Measurements from ENCODE around the gene CCBE1. TPM values are rescaled to one million over a fixed set of nuclear protein-coding genes. Genes with fewer than 3 reads are reported as not detected.

Gene CCBE1
- total RNA-seq, 1 donor from 2014 or later: 4.1 TPM

DNA sequence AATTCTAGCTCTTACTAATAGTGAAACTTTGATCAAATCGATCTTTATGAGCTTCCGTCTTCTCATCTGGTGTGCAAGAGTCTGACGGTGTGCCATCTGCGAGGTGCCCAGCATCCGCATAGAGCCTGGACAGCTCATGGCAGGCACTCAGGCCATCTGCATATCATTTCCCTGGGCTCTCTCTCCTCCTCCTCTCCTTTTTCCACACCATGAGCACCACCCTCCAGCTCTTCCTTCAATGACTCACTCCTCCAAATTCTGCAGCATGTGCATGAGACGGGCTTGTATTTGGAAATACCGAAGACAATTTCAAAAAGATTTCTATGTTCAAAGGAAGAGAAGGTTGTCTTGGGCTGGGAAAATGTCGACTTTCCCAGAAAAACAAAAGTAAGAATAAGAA is 161.1 kb downstream of the CCBE1 start:
- Histone ChIP-seq H3K27ac (ENCODE audit: low read depth, low read length) (no peak overlapping the region), H3K4me3 (ENCODE audit: insufficient read depth, low read depth, low read length) (no peak overlapping the region), H3K4me1 (ENCODE audit: insufficient read depth, low read length) (no peaks in the 10 kb centered on the region), H3K27me3 (ENCODE audit: insufficient read depth, low read length) (peaks cover 2% of the 10 kb centered on the region), H3K4me2 (ENCODE audit: low read length) (no peak overlapping the region), H2AFZ (ENCODE audit: low read depth, low read length) (no peak overlapping the region), H3K9me3 (ENCODE audit: insufficient read depth, low read depth, low read length) (no peaks in the 10 kb centered on the region), H4K20me1 (ENCODE audit: insufficient read depth, low read length) (no peaks in the 10 kb centered on the region), H3K36me3 (ENCODE audit: insufficient read depth, low read length) (no peaks in the 10 kb centered on the region), H3K9ac (ENCODE audit: low read length) (no peak overlapping the region), H3K79me2 (ENCODE audit: insufficient read depth, low read length) (no peaks in the 10 kb centered on the region)
- Mint-ChIP-seq H3K27ac (ENCODE audit: unreplicated experiment) (no peak overlapping the region), H3K27me3 (ENCODE audit: low read depth, unreplicated experiment) (peaks cover 6% of the 10 kb centered on the region), H3K36me3 (ENCODE audit: low read depth, unreplicated experiment) (no peaks in the 10 kb centered on the region), H3K4me1 (ENCODE audit: low read depth, unreplicated experiment) (no peaks in the 10 kb centered on the region), H3K4me3 (ENCODE audit: unreplicated experiment) (no peak overlapping the region), H3K9me3 (ENCODE audit: unreplicated experiment) (no peaks in the 10 kb centered on the region)
- no peak for FAIRE-seq
- no peak for DNase-seq (ENCODE audit: low read depth)
- TF ChIP-seq EZH2 (IDR thresholded peaks at IDR 0.05; ENCODE audit: insufficient read depth, low read length): no peak
- TF ChIP-seq, protein P1, sequence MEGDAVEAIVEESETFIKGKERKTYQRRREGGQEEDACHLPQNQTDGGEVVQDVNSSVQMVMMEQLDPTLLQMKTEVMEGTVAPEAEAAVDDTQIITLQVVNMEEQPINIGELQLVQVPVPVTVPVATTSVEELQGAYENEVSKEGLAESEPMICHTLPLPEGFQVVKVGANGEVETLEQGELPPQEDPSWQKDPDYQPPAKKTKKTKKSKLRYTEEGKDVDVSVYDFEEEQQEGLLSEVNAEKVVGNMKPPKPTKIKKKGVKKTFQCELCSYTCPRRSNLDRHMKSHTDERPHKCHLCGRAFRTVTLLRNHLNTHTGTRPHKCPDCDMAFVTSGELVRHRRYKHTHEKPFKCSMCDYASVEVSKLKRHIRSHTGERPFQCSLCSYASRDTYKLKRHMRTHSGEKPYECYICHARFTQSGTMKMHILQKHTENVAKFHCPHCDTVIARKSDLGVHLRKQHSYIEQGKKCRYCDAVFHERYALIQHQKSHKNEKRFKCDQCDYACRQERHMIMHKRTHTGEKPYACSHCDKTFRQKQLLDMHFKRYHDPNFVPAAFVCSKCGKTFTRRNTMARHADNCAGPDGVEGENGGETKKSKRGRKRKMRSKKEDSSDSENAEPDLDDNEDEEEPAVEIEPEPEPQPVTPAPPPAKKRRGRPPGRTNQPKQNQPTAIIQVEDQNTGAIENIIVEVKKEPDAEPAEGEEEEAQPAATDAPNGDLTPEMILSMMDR (IDR thresholded peaks at IDR 0.05; ENCODE audit: insufficient read depth, low read depth, low read length): no peak

DNA sequence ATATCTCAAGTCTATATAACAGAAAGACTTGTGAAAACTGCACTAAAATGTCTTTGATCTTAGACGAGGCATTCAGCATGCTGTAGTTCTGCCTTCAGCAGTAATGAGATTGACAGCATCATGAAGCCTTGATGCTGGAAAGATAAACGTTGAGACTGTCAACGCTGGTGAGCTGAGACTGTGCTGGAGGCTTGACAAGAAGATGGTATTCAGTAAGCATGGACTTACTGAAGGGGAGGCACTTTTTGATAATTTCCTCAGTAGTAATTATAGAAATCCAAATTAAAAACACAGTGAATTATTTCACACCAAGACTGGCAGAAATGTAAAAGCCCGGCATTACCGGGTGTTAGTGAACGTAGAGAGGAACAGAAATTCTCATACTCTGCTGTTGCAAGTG is 162.2 kb downstream of the CCBE1 start:
- Mint-ChIP-seq H3K27ac (ENCODE audit: unreplicated experiment) (no peak overlapping the region), H3K9me3 (ENCODE audit: unreplicated experiment) (no peaks in the 10 kb centered on the region), H3K4me1 (ENCODE audit: low read depth, unreplicated experiment) (no peaks in the 10 kb centered on the region), H3K4me3 (ENCODE audit: unreplicated experiment) (no peak overlapping the region), H3K27me3 (ENCODE audit: low read depth, unreplicated experiment) (peaks cover 6% of the 10 kb centered on the region), H3K36me3 (ENCODE audit: low read depth, unreplicated experiment) (no peaks in the 10 kb centered on the region)
- no peak for DNase-seq (ENCODE audit: low read depth)
- H3K79me2 ChIP-seq (ENCODE audit: insufficient read depth, low read length): no peaks in the 10 kb centered on the region
- H3K4me3 ChIP-seq (ENCODE audit: insufficient read depth, low read depth, low read length): no peak overlapping the region
- no peak overlapping the region for H2AFZ ChIP-seq (ENCODE audit: low read depth, low read length)
- no peaks in the 10 kb centered on the region for H3K9me3 ChIP-seq (ENCODE audit: insufficient read depth, low read depth, low read length)
- H3K36me3 ChIP-seq (ENCODE audit: insufficient read depth, low read length): no peaks in the 10 kb centered on the region
- H3K4me1 ChIP-seq (ENCODE audit: insufficient read depth, low read length): no peaks in the 10 kb centered on the region
- no peaks in the 10 kb centered on the region for H4K20me1 ChIP-seq (ENCODE audit: insufficient read depth, low read length)
- H3K27ac ChIP-seq (ENCODE audit: low read depth, low read length): no peak overlapping the region
- peaks cover 2% of the 10 kb centered on the region for H3K27me3 ChIP-seq (ENCODE audit: insufficient read depth, low read length)
- H3K9ac ChIP-seq (ENCODE audit: low read length): no peak overlapping the region
- H3K4me2 ChIP-seq (ENCODE audit: low read length): no peak overlapping the region
- peak; percentile 37 for FAIRE-seq
- TF ChIP-seq, protein P1 (IDR thresholded peaks at IDR 0.05; ENCODE audit: insufficient read depth, low read depth, low read length): no peak
- no peak for TF ChIP-seq EZH2 (IDR thresholded peaks at IDR 0.05; ENCODE audit: insufficient read depth, low read length)

DNA sequence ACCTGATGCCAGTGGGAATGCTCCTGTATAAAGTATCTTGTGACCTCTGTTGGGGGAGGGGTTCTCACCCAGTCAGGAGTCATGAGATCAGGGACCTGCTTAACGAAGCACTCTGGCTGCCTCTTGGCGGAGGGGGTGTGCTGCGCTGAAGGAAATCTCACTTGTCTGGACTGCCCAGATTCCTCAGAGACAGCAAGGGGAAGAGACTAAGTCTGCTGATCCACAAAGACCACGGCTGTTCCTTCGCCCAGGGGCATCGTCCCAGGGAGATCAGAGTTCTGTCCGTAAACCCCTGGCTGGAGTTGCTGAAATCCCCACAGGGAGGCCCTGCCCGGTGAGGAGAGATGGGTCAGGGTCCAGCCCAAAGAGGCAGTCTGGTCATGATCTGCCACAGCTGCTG is 168.4 kb downstream of the CCBE1 start:
- Mint-ChIP-seq H3K4me3 (ENCODE audit: unreplicated experiment) (no peak overlapping the region), H3K36me3 (ENCODE audit: low read depth, unreplicated experiment) (no peaks in the 10 kb centered on the region), H3K27ac (ENCODE audit: unreplicated experiment) (no peak overlapping the region), H3K4me1 (ENCODE audit: low read depth, unreplicated experiment) (no peaks in the 10 kb centered on the region), H3K9me3 (ENCODE audit: unreplicated experiment) (peaks cover 6% of the 10 kb centered on the region), H3K27me3 (ENCODE audit: low read depth, unreplicated experiment) (peaks cover 15% of the 10 kb centered on the region)
- H3K27me3 ChIP-seq (ENCODE audit: insufficient read depth, low read length): peaks cover 2% of the 10 kb centered on the region
- no peak overlapping the region for H2AFZ ChIP-seq (ENCODE audit: low read depth, low read length)
- no peaks in the 10 kb centered on the region for H3K36me3 ChIP-seq (ENCODE audit: insufficient read depth, low read length)
- no peak overlapping the region for H3K27ac ChIP-seq (ENCODE audit: low read depth, low read length)
- no peaks in the 10 kb centered on the region for H3K9me3 ChIP-seq (ENCODE audit: insufficient read depth, low read depth, low read length)
- H4K20me1 ChIP-seq (ENCODE audit: insufficient read depth, low read length): no peaks in the 10 kb centered on the region
- H3K4me1 ChIP-seq (ENCODE audit: insufficient read depth, low read length): no peaks in the 10 kb centered on the region
- H3K4me3 ChIP-seq (ENCODE audit: insufficient read depth, low read depth, low read length): no peak overlapping the region
- H3K79me2 ChIP-seq (ENCODE audit: insufficient read depth, low read length): no peaks in the 10 kb centered on the region
- DNase-seq (ENCODE audit: low read depth) (no peak), FAIRE-seq (no peak)
- H3K9ac ChIP-seq (ENCODE audit: low read length): no peak overlapping the region
- TF ChIP-seq, protein P1 (IDR thresholded peaks at IDR 0.05; ENCODE audit: insufficient read depth, low read depth, low read length): no peak
- no peak for TF ChIP-seq EZH2 (IDR thresholded peaks at IDR 0.05; ENCODE audit: insufficient read depth, low read length)
- no peak overlapping the region for H3K4me2 ChIP-seq (ENCODE audit: low read length)
